Cardiac fibroblast (primary cell): ENCODE results near the gene RNF112.

Source experiments
- DNase-seq, 2 donors: peaks; one replicate each; pipeline versions ENCODE4 v3.0.0 to v3.0.0-alpha.2; 2010; ENCODE audit warnings: low read depth in 2 of 2
- H3K4me3 ChIP-seq, 2 donors: replicated peaks in 1 of 2; 1 replicate in 1 of 2; 2 replicates in 1 of 2; pipeline ENCODE4 v1.5.1; 2011; ENCODE audit warnings: low read depth in 2 of 2, low read length in 2 of 2, mild to moderate bottlenecking in 2 of 2, moderate library complexity in 1 of 2
- CTCF ChIP-seq: IDR thresholded peaks from one replicate; pipeline ENCODE4 v1.5.1; 2011; ENCODE audit warnings: low read depth, mild to moderate bottlenecking, low read length, inconsistent platforms

RNF112 gene

GRCh38 chr17:19447085-19447583 lies 36.1 kb downstream of the RNF112 start:
- peak; percentile 84 for TF ChIP-seq CTCF
- peak; percentile 84 to 88 for DNase-seq
- no peak overlapping the region for H3K4me3 ChIP-seq

GRCh38 chr17:19448341-19449268 lies 37.6 kb downstream of the RNF112 start:
- H3K4me3 ChIP-seq, result no peak overlapping the region
- TF ChIP-seq CTCF, result no peak
- DNase-seq, result peak; percentile 96 to 99

- DNase-seq, result no peak
- no peak for TF ChIP-seq CTCF
- H3K4me3 ChIP-seq, result no peak overlapping the region
These were observed 38.6 kb downstream of the RNF112 start for GRCh38 chr17:19449656-19450055.

- TF ChIP-seq CTCF, result no peak
- DNase-seq, result no peak
- H3K4me3 ChIP-seq, result no peak overlapping the region
These were observed 42.3 kb downstream of the RNF112 start for GRCh38 chr17:19453296-19453695.

- DNase-seq, result no peak
- no peak for TF ChIP-seq CTCF
- no peak overlapping the region for H3K4me3 ChIP-seq
These were observed 43.0 kb downstream of the RNF112 start for GRCh38 chr17:19454074-19454473.

- no peak overlapping the region for H3K4me3 ChIP-seq
- DNase-seq, result no peak
- TF ChIP-seq CTCF, result no peak
These were observed 45.2 kb downstream of the RNF112 start for GRCh38 chr17:19456016-19456927.
